ENCODE data around the gene MAML2.

The MAML2 gene

GRCh38 chr11:96177146-96177545, 165.8 kb downstream of the MAML2 start:
- DNase-seq: no peak

- DNase-seq: no peak
Measured at GRCh38 chr11:96173906-96174305, 169.1 kb downstream of the MAML2 start.

- DNase-seq: no peak
Measured at GRCh38 chr11:96173422-96173821, 169.6 kb downstream of the MAML2 start.

GRCh38 chr11:96172604-96173003, 170.4 kb downstream of the MAML2 start:
- no peak for DNase-seq

DNA sequence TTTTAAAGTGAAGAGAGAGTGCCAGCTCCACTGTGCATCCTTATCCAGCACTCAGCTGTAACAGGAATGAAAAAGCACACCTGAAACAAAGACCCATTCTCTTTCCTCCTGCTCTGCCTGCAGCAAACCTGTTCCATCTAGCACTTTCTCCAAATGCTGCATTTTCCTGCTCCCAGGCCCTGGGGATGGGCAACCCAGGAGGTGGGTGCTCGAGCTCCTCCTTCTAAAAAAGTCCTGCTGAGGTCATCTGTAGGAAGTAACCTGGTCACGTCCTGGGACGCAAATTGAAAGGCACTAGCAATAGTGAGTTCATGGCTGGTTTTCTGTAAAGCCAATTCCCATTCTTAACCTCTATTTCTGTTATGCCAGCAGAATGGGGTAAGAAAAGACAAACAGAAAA, 173.7 kb downstream of the MAML2 start:
- DNase-seq: no peak

DNA sequence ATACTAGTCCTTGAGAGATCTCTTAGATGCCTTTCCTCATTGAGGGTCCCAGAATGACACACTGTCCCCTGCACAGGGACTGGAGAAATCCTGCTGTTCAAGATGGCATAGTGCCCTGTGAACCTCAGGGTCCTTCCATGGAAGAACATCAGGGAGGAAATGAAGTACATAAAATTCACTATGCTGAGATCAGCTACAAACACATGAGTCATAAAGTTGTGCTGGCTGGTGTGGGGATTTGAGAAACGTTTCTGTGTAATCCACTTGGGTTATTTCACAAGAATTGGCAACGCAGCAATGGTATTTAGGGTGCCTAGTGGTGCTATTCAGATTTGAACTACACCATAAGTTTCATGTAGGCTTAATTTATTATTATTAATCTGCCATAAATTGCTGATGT, 174.4 kb downstream of the MAML2 start:
- no peak for DNase-seq

DNA sequence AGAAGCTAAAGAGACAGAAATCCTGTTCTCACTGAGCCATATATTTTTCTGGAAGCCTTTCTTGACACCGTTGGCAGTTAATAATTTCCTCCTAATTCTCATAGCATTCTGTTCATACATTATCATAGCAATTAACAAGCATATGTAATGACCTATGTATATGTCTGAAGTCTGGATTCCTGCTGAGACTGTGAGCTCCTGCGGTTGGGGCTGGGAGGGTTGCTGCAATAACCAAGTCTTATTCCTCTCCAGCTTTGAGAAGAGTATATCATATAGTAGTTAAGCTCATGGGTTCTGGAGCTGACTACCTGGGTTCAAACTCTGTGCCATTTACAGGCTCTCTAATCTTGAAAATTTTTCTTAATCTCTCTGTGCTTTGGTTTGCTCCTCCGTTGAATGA, 175.2 kb downstream of the MAML2 start:
- no peak for DNase-seq

GRCh38 chr11:96167203-96167758, 175.7 kb downstream of the MAML2 start:
- no peak for DNase-seq

DNA sequence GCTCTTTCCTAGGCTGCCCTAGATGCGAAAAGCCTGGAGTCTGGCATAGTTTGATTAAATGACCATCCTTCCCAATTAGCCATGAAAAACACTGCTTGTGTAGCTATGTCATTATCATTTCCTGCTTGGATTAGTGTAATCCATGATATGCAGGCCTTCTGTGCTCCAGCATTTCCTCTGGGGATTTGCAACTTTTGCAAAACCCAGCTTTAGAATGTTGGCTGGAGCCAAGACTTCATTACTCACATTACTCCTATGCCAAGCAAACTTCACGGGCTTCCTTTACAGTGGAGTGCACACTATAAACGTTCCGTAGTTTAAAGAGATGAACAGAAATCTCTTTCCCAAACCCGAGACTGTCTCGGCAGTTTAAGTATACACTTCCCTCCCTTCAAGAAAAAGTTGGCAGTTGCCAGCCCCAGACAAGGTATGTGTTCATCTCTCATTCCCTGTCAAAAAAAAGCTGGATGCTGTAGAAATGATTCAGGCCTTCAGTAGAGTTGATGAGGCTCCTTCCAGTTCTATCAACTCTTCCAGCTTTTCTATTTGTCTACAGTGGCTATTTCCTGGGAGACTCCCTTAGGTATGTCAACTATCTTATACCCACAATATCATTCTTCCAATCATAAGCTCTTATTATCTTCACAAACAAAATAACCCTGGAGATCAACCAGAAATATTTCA, 180.0 kb downstream of the MAML2 start:
- DNase-seq: no peak

GRCh38 chr11:96161307-96162089, 181.5 kb downstream of the MAML2 start:
- no peak for DNase-seq

GRCh38 chr11:96160732-96161306, 182.2 kb downstream of the MAML2 start:
- DNase-seq: no peak

DNA sequence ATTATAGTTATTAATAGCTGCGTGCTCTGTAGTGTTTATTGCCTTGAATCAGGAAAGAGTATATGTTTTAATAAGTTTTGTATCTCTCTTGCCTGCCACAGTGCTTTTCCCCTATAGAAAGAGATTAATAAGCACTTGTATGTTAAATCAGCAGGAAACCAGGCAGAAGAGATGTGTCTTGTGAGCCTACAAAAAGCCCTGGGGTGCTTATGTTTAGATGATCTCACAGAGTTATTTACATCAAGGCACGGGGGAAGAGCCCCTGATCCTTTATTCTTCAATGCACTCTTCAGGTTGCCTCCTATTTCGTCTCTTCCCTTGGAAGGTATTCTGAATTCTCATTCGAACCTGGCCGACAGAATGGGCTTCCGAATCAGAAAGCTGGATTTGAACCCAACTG, 183.0 kb downstream of the MAML2 start:
- no peak for DNase-seq

DNA sequence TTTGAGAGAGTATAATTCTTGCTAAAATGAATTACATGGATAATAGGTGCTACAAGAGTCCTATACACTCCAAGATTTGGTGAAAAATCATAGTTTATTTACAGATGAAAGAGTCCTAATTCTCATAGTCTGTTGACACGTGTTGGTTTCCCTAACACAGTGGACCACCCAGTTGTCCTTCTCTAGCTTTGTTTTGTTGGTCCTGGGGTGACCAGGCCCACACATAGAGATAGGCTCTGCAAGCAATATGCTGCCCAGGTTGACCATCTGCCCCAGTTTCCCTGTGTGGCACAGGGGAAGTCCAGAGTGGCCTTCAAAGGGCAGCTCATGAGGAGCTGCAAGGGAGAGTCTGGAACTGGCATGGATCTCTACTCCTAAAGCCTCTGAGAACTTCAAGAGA, 184.9 kb downstream of the MAML2 start:
- DNase-seq: no peak

- no peak for DNase-seq
Measured at GRCh38 chr11:96157517-96157873, 185.5 kb downstream of the MAML2 start.

DNA sequence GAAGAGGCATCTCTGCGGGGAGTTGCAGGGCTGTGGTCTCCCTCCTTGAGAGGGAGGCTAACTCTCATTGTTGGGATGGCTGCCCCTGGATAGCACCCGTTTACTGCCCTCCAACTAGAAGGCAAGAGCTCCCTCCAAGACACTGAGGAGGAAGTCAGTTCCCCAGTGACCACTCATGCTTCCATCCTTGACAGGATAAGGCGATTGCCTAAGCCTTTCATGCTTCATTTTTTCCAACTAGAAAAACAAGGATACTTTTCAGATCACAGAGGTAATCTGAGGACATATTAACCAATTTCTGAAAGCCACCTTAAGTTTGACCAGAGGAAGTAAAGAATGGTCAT, 186.6 kb downstream of the MAML2 start:
- DNase-seq: no peak

- peak; percentile 47 for DNase-seq
Measured at GRCh38 chr11:96155627-96156378, 187.2 kb downstream of the MAML2 start.

DNA sequence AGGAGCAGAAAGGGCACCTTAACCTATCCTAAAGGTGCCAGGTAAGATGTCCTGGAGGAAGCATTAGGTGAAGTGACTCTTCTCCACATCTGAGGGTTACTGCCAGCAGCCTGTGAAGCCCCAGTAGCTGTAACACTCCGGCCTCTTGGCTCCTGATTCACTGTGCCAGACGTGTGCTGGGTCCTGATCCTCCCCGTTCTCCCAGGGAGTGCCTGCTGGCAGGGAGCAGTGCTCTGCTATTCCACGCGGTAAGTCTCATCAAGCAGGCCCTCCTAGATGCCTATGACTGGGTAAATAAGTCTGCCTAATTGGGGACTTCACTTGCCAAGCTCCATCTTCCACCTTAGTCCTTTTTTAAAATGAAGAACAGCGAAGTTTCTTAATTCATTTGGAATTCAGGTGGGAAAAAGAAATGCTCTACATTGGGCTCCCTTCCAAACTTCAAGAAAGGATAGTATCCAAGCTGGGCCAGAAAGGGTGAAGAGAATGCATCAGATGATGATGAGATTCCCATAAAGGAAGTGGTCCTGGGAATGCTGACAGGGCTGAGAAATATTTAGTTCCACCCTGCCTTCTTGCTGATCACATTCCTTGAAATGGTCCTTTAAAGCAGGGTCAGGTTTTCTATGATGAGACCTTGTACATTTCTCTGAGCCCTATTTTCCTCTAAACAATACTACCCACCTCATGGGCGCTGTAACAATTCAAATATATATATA, 188.0 kb downstream of the MAML2 start:
- no peak for DNase-seq

DNA sequence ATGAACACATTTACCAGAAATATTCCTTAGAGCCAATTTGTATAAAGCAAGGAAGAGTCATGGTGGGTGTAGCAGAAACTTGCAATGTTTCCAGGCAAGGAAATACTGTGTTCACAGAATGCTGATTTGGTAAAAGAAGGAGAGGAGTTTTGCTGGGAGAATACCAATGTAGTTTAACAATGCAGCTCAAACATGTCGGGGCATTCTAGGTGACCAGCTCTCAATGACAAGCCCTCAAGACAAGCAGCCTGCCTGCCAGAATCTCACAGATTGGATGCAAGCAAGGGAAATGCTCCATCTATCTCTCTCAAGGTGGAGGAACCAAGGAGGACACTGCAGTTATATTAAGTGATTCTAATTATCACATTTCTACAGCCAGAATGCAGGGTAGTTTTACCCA, 190.4 kb downstream of the MAML2 start:
- DNase-seq: no peak

DNA sequence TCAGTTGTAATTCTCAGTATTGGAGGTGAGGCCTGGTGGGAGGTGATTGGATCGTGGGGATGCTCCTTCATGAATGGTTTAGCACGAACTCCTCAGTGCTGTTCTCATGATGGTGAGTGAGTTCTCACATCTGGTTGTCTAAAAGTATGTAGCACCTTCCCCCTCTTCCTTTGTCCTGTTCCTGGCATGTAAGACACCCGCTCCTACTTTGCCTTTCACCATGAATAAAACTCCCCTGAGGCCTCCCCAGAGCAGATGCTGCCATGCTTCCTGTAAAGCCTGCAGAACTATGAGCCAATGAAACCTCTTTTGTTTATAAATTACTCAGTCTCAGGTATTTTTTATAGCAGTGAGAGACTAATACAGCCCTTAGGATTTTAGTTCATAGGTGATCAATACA, 191.5 kb downstream of the MAML2 start:
- DNase-seq: no peak

DNA sequence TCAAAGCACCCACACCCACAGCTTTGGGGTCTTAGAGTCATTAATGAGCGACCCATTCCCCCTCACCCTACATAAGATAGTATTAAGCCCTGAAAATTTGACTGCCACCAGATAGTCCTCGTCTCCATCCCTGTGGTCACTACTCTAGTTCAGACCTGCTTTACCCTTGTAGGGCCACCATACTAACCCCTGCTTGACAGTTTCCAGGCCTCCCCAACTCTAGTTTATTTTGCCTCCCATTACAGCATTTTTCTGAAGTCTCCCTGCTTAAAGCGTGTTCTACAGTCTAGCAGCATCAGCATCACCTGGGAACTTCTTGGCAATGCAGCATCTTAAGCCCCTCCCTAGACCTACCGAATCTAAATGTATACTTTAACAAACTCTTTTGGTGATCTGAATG, 192.4 kb downstream of the MAML2 start:
- DNase-seq: no peak

DNA sequence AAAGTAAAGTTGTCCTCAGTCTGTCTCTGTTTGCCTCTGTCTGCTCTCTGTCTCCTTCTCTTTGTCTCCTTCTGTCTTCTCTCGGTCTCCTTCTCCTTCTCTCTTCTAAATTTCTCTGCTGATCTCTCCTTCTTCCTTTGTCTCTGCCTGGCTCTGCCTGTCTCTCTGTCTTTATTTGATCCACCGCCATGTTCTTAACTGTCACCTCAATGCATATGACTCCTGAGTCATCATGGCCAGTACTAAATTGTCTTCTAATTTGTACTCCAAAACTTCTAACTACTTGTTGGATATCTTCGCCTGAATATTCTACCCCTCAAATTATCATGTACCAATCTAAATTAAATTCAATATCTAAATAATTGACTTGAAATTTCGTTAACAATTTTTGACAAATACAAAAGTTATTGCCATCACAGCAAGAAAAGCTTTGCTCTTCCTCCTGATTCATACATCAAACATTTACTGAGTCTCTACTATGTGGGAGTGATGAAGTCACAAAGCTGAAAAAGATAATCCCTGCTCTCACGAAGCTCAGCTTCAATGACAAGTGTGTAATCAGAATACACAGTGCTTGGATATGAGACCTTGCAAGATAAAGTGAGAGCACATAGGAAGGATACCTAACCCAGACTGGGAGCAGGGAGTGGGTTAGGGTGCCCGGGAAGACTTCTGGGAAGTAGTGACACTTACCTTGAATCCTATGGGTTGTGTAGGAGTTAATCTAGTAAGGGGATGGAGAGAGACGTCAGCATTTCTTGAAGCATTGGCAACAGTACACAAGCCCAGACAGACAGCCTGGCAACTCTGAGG, 193.0 kb downstream of the MAML2 start:
- no peak for DNase-seq
